ENCODE results near the gene NAA38.

The NAA38 gene

DNA sequence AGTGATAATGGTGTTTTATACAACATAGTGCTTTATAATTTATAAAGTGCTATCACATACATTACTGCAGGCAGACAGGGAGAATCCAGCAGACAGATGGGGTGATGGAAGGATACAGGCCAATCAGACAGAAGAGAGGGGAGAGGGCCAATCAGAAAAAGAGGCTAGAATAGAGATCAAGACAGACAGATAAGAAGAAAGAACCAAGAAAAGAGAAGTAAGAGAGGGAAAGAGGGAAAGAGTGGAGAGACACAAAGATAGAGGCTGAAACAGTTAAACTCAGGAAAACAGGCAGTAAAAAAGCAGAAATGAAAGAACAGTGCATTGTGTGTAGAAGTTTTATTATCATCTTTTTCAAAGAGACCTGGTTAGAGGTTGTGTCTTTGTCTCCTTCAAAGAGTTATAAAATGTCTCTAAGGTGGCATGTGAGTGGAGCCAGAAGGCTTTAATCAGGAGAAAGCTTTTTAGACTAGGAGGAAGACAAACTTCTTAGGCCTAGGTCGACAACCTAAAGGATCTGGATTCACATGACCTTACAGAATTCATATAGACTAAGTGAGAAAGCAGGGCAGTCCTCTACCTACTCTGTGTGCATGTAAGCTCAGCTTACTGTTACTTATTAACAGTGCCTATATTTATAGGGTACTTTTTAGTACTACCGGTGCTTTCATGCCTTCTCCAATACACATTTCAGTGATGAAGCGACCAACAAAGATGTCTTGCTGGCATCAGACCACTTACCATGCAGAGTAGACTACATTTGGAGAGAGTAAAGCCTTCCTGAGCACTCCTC is 22.9 kb upstream of the NAA38 start:
- Histone ChIP-seq H2AFZ (ENCODE audit: low read length) (no peak overlapping the region), H3K4me1 (ENCODE audit: low read length) (no peaks in the 10 kb centered on the region), H3K9me3 (replicated peaks; ENCODE audit: insufficient read depth, low read length) (no peaks in the 10 kb centered on the region), H3K27me3 (replicated peaks; ENCODE audit: insufficient read depth, low read length) (peaks cover 44% of the 10 kb centered on the region), H4K20me1 (ENCODE audit: insufficient read depth, low read length) (no peaks in the 10 kb centered on the region), H3K36me3 (replicated peaks; ENCODE audit: insufficient read depth, low read length) (no peaks in the 10 kb centered on the region), H3K4me2 (ENCODE audit: low read depth, low read length) (no peak overlapping the region), H3F3A (ENCODE audit: insufficient read depth, low read length) (no peaks in the 10 kb centered on the region), H3K4me3 (ENCODE audit: low read length) (no peak overlapping the region), H3K79me2 (ENCODE audit: low read length) (no peaks in the 10 kb centered on the region), H3K9me2 (replicated peaks; ENCODE audit: insufficient read depth, low read length) (no peaks in the 10 kb centered on the region), H3K9ac (ENCODE audit: low read length) (no peak overlapping the region), H3K27ac (ENCODE audit: low read length) (no peak overlapping the region)
- no peak for DNase-seq
- TF ChIP-seq EZH2 (optimal IDR thresholded peaks at IDR 0.05; ENCODE audit: low read depth, low read length) (no peak), EZH2phosphoT487 (IDR thresholded peaks at IDR 0.05; ENCODE audit: low read length) (no peak)
- TF ChIP-seq, protein P1, sequence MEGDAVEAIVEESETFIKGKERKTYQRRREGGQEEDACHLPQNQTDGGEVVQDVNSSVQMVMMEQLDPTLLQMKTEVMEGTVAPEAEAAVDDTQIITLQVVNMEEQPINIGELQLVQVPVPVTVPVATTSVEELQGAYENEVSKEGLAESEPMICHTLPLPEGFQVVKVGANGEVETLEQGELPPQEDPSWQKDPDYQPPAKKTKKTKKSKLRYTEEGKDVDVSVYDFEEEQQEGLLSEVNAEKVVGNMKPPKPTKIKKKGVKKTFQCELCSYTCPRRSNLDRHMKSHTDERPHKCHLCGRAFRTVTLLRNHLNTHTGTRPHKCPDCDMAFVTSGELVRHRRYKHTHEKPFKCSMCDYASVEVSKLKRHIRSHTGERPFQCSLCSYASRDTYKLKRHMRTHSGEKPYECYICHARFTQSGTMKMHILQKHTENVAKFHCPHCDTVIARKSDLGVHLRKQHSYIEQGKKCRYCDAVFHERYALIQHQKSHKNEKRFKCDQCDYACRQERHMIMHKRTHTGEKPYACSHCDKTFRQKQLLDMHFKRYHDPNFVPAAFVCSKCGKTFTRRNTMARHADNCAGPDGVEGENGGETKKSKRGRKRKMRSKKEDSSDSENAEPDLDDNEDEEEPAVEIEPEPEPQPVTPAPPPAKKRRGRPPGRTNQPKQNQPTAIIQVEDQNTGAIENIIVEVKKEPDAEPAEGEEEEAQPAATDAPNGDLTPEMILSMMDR (IDR thresholded peaks at IDR 0.05; ENCODE audit: low read length): no peak

DNA sequence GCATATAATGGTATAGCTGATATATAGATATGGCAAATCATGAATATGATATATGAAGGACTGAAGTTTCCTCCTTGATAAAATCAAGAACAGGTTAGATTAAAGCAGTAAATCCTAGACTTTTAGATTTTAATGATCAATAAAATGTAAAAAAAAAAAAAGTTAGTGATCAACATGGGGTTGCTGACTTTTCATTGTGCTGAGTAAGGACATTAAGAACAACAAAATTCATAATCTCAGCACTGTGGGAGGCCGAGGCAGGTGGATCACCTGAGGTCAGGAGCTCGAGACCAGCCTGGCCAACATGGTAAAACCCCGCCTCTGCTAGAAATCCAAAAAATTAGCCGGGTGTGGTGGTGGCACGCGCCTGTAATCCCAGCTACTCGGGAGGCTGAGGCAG is 20.9 kb upstream of the NAA38 start:
- no peak overlapping the region for H3K4me2 ChIP-seq (ENCODE audit: low read depth, low read length)
- TF ChIP-seq, protein P1 (IDR thresholded peaks at IDR 0.05; ENCODE audit: low read length): no peak
- TF ChIP-seq EZH2phosphoT487 (IDR thresholded peaks at IDR 0.05; ENCODE audit: low read length) (no peak), EZH2 (optimal IDR thresholded peaks at IDR 0.05; ENCODE audit: low read depth, low read length) (no peak)

DNA sequence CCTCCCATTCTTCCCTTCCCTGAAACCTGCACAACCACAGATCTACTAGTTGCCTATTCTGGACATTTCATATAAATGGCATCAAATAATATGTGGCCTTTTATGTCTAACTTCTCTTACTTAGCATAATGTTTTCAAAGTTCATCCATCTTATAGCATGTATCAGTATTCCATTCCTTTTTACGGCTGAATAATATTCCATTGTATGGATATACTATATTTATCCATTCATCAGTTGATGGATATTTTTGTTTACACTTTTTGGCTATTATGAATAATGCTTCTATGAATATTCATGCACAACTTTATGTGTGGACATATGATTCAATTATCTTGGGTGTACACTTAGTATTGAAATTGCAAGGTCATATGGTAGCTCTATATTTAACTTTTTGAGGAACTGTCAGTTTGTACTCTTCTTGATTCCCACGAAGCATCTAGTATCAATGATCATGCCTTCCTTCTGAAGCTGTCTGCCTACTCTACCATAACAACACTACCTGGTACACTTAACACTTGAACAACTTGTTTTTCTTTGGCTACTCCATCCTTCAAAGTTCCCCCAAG is 18.5 kb upstream of the NAA38 start:
- H4K20me1 ChIP-seq (ENCODE audit: insufficient read depth, low read length): no peaks in the 10 kb centered on the region
- H3K4me3 ChIP-seq (ENCODE audit: low read length): no peak overlapping the region
- H3K79me2 ChIP-seq (ENCODE audit: low read length): no peaks in the 10 kb centered on the region
- H3F3A ChIP-seq (ENCODE audit: insufficient read depth, low read length): no peaks in the 10 kb centered on the region
- TF ChIP-seq EZH2 (optimal IDR thresholded peaks at IDR 0.05; ENCODE audit: low read depth, low read length) (no peak), EZH2phosphoT487 (IDR thresholded peaks at IDR 0.05; ENCODE audit: low read length) (no peak)
- TF ChIP-seq, protein P1 (IDR thresholded peaks at IDR 0.05; ENCODE audit: low read length): no peak
- no peaks in the 10 kb centered on the region for H3K9me3 ChIP-seq (replicated peaks; ENCODE audit: insufficient read depth, low read length)
- no peaks in the 10 kb centered on the region for H3K4me1 ChIP-seq (ENCODE audit: low read length)
- no peak overlapping the region for H3K9ac ChIP-seq (ENCODE audit: low read length)
- H3K27me3 ChIP-seq (replicated peaks; ENCODE audit: insufficient read depth, low read length): peaks cover 11% of the 10 kb centered on the region; the same call in 1 of the 2 replicates
- H2AFZ ChIP-seq (ENCODE audit: low read length): no peak overlapping the region
- no peak overlapping the region for H3K27ac ChIP-seq (ENCODE audit: low read length)
- DNase-seq: no peak
- no peaks in the 10 kb centered on the region for H3K9me2 ChIP-seq (replicated peaks; ENCODE audit: insufficient read depth, low read length)
- H3K4me2 ChIP-seq (ENCODE audit: low read depth, low read length): no peak overlapping the region
- H3K36me3 ChIP-seq (replicated peaks; ENCODE audit: insufficient read depth, low read length): no peaks in the 10 kb centered on the region

More for the DNA sequence above, 20.9 kb upstream of the NAA38 start:
- H3K9me2 ChIP-seq (replicated peaks; ENCODE audit: insufficient read depth, low read length): no peaks in the 10 kb centered on the region
- no peaks in the 10 kb centered on the region for H4K20me1 ChIP-seq (ENCODE audit: insufficient read depth, low read length)
- no peaks in the 10 kb centered on the region for H3K79me2 ChIP-seq (ENCODE audit: low read length)
- no peak overlapping the region for H3K9ac ChIP-seq (ENCODE audit: low read length)
- H3F3A ChIP-seq (ENCODE audit: insufficient read depth, low read length): no peaks in the 10 kb centered on the region
- H3K36me3 ChIP-seq (replicated peaks; ENCODE audit: insufficient read depth, low read length): no peaks in the 10 kb centered on the region
- no peak overlapping the region for H3K4me3 ChIP-seq (ENCODE audit: low read length)
- no peak overlapping the region for H2AFZ ChIP-seq (ENCODE audit: low read length)
- no peaks in the 10 kb centered on the region for H3K4me1 ChIP-seq (ENCODE audit: low read length)
- no peak overlapping the region for H3K27ac ChIP-seq (ENCODE audit: low read length)
- no peak for DNase-seq
- peaks cover 35% of the 10 kb centered on the region for H3K27me3 ChIP-seq (replicated peaks; ENCODE audit: insufficient read depth, low read length)
- no peaks in the 10 kb centered on the region for H3K9me3 ChIP-seq (replicated peaks; ENCODE audit: insufficient read depth, low read length)
